HepG2 (cell line): ENCODE results near the gene SCYGR8. TPM values are rescaled to one million over a fixed set of nuclear protein-coding genes. Genes with fewer than 3 reads are reported as not detected.

Source experiments
- BRF2 ChIP-seq: sonication (generic); formaldehyde crosslinking; IDR thresholded peaks from 2 replicates; pipeline ENCODE4 v1.8.1; 2022; ENCODE audit warnings: mild to moderate bottlenecking, missing genetic modification reagents
- CBX1 ChIP-seq: IDR thresholded peaks from one replicate; pipeline ENCODE4 v1.6.1; 2016; ENCODE audit warnings: antibody characterized with exemption, low read depth
- ELF3 ChIP-seq: IDR thresholded peaks from 2 replicates; pipeline ENCODE4 v1.6.1; 2016; ENCODE audit warnings: missing genetic modification reagents, missing compliant biosample characterization
- HINFP ChIP-seq: sonication (generic); formaldehyde crosslinking; IDR thresholded peaks from 2 replicates; pipeline ENCODE4 v1.4.0; 2020; ENCODE audit warnings: low read depth, mild to moderate bottlenecking, missing genetic modification reagents
- HIVEP1 ChIP-seq: sonication (generic); formaldehyde crosslinking; IDR thresholded peaks from 2 replicates; pipeline ENCODE4 v1.4.0; 2020; ENCODE audit warnings: mild to moderate bottlenecking, missing genetic modification reagents
- HOMEZ ChIP-seq: IDR thresholded peaks from 2 replicates; pipeline ENCODE4 v1.6.1; 2016; ENCODE audit warnings: low read depth
- HOXD1 ChIP-seq: sonication (generic); formaldehyde crosslinking; IDR thresholded peaks from 2 replicates; pipeline ENCODE4 v1.5.0; 2020; ENCODE audit warnings: missing genetic modification reagents
- MYPOP ChIP-seq: sonication (generic); formaldehyde crosslinking; IDR thresholded peaks from 2 replicates; pipeline ENCODE4 v1.8.1; 2023; ENCODE audit warnings: mild to moderate bottlenecking, moderate library complexity, missing genetic modification reagents
- PATZ1 ChIP-seq: sonication (generic); formaldehyde crosslinking; IDR thresholded peaks from 2 replicates; pipeline ENCODE4 v1.4.0; 2020; ENCODE audit warnings: missing genetic modification reagents
- PCBP2 ChIP-seq: fragments of 200-400 bp; formaldehyde crosslinking; optimal IDR thresholded peaks from 2 replicates; pipeline ENCODE3; 2018; ENCODE audit warnings: low read length, low read depth; ENCODE audit not compliant: poor library complexity, severe bottlenecking
- RARA ChIP-seq: IDR thresholded peaks from 2 replicates; pipeline ENCODE4 v1.6.1; 2016; ENCODE audit warnings: missing genetic modification reagents, missing compliant biosample characterization
- RBM39 ChIP-seq: fragments of 200-400 bp; formaldehyde crosslinking; IDR thresholded peaks from one replicate; pipeline ENCODE4 v1.6.1; 2018; ENCODE audit warnings: antibody characterized with exemption, mild to moderate bottlenecking, low read depth, low read length; ENCODE audit not compliant: poor library complexity, severe bottlenecking
- SP5 ChIP-seq: IDR thresholded peaks from 2 replicates; pipeline ENCODE4 v1.6.1; 2016; ENCODE audit warnings: low read depth, borderline replicate concordance
- SRSF4 ChIP-seq: fragments of 200-400 bp; formaldehyde crosslinking; IDR thresholded peaks from one replicate; pipeline ENCODE4 v1.6.1; 2018; ENCODE audit warnings: mild to moderate bottlenecking, low read depth, low read length, moderate library complexity; ENCODE audit not compliant: poor library complexity, severe bottlenecking
- ZNF160 ChIP-seq: sonication (generic); formaldehyde crosslinking; IDR thresholded peaks from 2 replicates; pipeline ENCODE4 v1.8.0; 2022; ENCODE audit warnings: mild to moderate bottlenecking, inconsistent platforms, missing genetic modification reagents
- ZNF558 ChIP-seq: sonication (generic); formaldehyde crosslinking; IDR thresholded peaks from 2 replicates; pipeline ENCODE4 v1.9.0; 2022; ENCODE audit warnings: mild to moderate bottlenecking, missing genetic modification reagents, borderline replicate concordance
- ZNF720 ChIP-seq: sonication (generic); formaldehyde crosslinking; IDR thresholded peaks from 2 replicates; pipeline ENCODE4 v1.4.0; 2020; ENCODE audit warnings: missing genetic modification reagents
- ZNF766 ChIP-seq: sonication (generic); formaldehyde crosslinking; IDR thresholded peaks from 2 replicates; pipeline ENCODE4 v1.5.0; 2020; ENCODE audit warnings: missing genetic modification reagents, borderline replicate concordance
- ZNF773 ChIP-seq: sonication (generic); formaldehyde crosslinking; IDR thresholded peaks from 2 replicates; pipeline ENCODE4 v1.4.0; 2020; ENCODE audit warnings: missing genetic modification reagents, borderline replicate concordance
- polyA plus RNA-seq, 8 experiments: library from polyadenylated mRNA; depleted of rRNA in 3 of 8; stranded (reverse) in 7 of 8; unstranded in 1 of 8; fragments of >200 nt; fragmentation: Illumina TruSeq in 4 of 8; extraction: Trizol in 4 of 8; gene quantifications; 2 replicates each; pipeline versions ENCODE4 v1.2.1 to v1.2.3, GENCODE V29; 2011 to 2016; ENCODE audit warnings: low read depth in 4 of 8, missing spikeins in 1 of 8, mixed read lengths in 1 of 8; ENCODE audit not compliant: insufficient read depth in 1 of 8
- total RNA-seq, 5 experiments: library from RNA; depleted of rRNA; stranded (reverse); fragments of >200 nt; fragmentation: Illumina TruSeq; extraction: Trizol; gene quantifications; 2 replicates each; pipeline ENCODE4 v1.2.3, GENCODE V29; 2016; ENCODE audit warnings: low read depth in 1 of 5

Gene SCYGR8
- total and polyA plus RNA-seq, 2 of the 13 experiments (the other 11 are each of a cell fraction or from before 2014, with no cell fraction given), result not detected

GRCh38 chr2:227759411-227760118 is 13.9 kb downstream of the SCYGR8 start (continued):
- peak; percentile 92 for TF ChIP-seq HOXD1 (CRISPR knock-in tag)
- 0 out of 2 replicates have a peak, but pooled peaks have one; percentile 8 for TF ChIP-seq HOMEZ (CRISPR knock-in tag)
- TF ChIP-seq ZNF558 (CRISPR knock-in tag), result no peak
- TF ChIP-seq ZNF720 (CRISPR knock-in tag), result no peak
- TF ChIP-seq PCBP2, result no peak
- TF ChIP-seq BRF2, result no peak
- TF ChIP-seq HINFP (CRISPR knock-in tag), result peak; percentile 80; the same call in 1 of the 2 replicates
- peak; percentile 21; the same call in 1 of the 2 replicates for TF ChIP-seq PATZ1 (CRISPR knock-in tag)
- TF ChIP-seq SP5, result peak; percentile 88
- TF ChIP-seq ZNF160 (CRISPR knock-in tag), result no peak
- no peak for TF ChIP-seq MYPOP (CRISPR knock-in tag)
- no peak for TF ChIP-seq CBX1
- 0 out of 2 replicates have a peak, but pooled peaks have one; percentile 39 for TF ChIP-seq HIVEP1 (CRISPR knock-in tag)
- TF ChIP-seq SRSF4, result no peak
- TF ChIP-seq RARA (CRISPR knock-in tag), result peak; percentile 86
- TF ChIP-seq ELF3 (CRISPR knock-in tag), result peak; percentile 54
- TF ChIP-seq RBM39, result no peak
- no peak for TF ChIP-seq ZNF766 (CRISPR knock-in tag)
- no peak for TF ChIP-seq ZNF773
